ENCODE results near the gene GIGYF1. TPM values are rescaled to one million over a fixed set of nuclear protein-coding genes. Genes with fewer than 3 reads are reported as not detected.
A peak's percentile ranks its signal among the peaks of the same experiment; 100 is the strongest.
"Not testable (repeated sequence)": the region's sequence is repeated elsewhere in the genome, so short reads cannot be mapped to it uniquely, and the experiment has no call there.

GIGYF1 gene
- total RNA-seq, 2 experiments from 2014 or later, result 43.4 to 47.4 TPM

DNA sequence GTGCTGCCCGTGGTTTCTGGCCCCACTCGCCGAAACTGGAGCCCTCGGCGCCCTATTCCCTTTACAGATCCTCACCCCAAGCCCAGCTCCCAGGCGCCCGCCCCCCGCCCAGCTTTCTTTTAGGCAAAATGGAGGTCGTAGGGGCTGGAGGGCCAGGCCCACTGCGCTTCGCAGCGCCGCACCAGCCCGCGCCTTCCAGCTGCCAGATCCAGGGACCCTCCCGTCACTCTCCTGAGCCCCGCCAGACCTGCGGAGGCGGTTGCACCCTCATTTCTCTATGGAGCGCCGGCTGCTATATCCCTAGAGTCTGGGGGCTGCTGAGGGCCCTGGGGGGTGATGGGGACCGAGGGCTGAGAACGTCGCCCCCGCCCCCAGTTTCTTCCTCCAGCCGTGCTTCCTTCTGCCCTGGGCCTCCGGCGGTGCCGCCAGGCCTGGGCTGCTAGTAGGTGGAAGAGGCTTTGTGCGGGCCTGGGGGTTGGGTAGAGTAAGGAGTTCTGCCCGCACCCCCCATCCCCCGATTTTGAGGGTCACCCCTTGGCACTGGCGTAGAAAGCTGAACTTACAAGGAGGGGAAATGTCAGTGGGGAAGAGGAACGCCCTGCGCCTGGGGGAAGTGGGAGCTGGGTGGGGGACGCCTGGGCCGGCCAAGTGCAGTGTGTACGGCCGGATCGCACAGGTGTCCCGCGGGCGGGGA, 19.5 kb downstream of the GIGYF1 start:
- DNase-seq, result no peak
- Mint-ChIP-seq H3K4me1 (peaks cover 25% of the 10 kb centered on the region), H3K9me3 (no peaks in the 10 kb centered on the region), H3K27me3 (peaks cover 10% of the 10 kb centered on the region), H3K4me3 (peak overlapping the region; percentile 98), H3K27ac (peak overlapping the region; percentile 93), H3K36me3 (ENCODE audit: low read depth) (peaks cover 35% of the 10 kb centered on the region)
- ChIA-PET POLR2A (interaction anchor here (0.6 to 4.5 kb wide), 14 partner anchors 16 to 136 kb away, joined by 3 to 38 read pairs (median 4); partner anchors contain the start of genes AGFG2, FBXO24, LRCH4 and MOSPD3), CTCF (interaction anchor here (1.4 to 3.9 kb wide), 4 partner anchors 18 to 62 kb away, joined by 3 to 23 read pairs (median 6); partner anchors contain the start of gene MOSPD3)

DNA sequence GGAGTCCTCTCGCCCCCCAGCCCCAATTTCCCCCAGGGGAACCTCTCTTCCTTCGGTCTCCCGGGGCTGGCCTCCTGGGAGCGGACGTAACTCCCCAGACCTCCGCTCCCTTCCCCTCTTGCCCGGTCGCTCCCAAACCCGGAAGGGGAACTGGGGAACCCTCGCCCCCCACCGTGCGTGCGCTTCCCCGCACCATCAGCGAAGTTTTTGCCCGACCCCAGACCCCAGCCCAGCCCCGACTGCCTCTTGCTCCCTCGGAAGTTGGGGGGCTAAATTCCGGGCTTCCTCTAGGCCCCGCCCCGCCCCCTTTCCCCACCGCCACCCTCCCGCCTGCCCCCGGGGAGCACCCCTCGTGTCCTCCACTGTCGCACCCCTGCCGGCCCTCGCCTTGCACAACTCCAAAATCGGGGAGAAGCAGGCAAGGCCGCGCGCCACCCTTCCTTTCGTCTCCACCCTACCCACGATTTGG, 20.1 kb downstream of the GIGYF1 start:
- Mint-ChIP-seq H3K36me3 (ENCODE audit: low read depth) (peaks cover 30% of the 10 kb centered on the region), H3K27me3 (peaks cover 10% of the 10 kb centered on the region), H3K4me1 (peaks cover 21% of the 10 kb centered on the region), H3K4me3 (peak overlapping the region; percentile 98), H3K9me3 (no peaks in the 10 kb centered on the region), H3K27ac (peak overlapping the region; percentile 93)
- peak; percentile 44 for DNase-seq
- CTCF ChIA-PET, result interaction anchor here (1.4 to 2.2 kb wide), 2 partner anchors 41 to 62 kb away, joined by 3 to 7 read pairs; partner anchors contain the start of gene MOSPD3
- POLR2A ChIA-PET, result interaction anchor here (0.9 to 4.5 kb wide), 7 partner anchors 32 to 105 kb away, joined by 3 to 38 read pairs (median 6); partner anchors contain the start of genes FBXO24, LRCH4, MOSPD3 and POP7

DNA sequence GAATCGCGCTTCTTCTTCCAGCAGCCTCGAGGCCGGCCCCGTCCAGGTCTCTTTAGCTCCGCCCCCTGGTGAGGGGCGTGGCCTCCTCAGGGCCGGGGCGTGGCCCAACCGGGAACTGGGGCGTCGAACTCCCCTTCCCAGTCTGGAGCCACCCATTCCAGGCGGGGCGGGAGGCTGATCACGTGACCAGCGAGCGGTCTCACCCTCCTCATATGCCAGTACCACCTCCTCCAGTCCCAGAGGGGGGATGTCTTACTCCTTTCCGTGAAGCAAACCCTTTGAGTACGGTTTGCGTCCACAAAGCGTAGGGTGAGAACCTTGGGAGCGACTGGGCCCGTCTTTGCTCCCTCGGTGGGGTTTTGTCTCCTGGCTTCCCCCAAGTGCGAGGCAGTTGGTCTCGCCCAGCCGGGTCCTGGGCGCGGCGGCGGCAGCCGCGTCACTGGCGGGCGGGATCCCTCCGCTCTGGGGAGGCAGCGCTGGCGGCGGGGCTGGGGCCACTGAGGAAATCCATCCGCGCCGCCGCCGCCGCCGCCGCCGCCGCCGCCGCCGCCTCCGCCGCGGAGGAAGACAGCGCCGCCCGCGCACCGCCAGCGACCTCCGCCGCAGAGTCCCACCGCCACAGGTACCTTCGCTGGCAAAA, 20.6 kb downstream of the GIGYF1 start, which contains the start of gene GNB2:
TSS of gene GNB2 (plus strand) at position 439 of the 640 bp plus-strand sequence. CDS start 2,526 bp downstream, outside the sequence.
- Mint-ChIP-seq H3K9me3 (no peaks in the 10 kb centered on the region), H3K4me3 (peak within 1 kb of the TSS; percentile 98), H3K36me3 (ENCODE audit: low read depth) (peaks cover 29% of the 10 kb centered on the region), H3K27ac (peak within 1 kb of the TSS; percentile 93), H3K4me1 (peaks cover 21% of the 10 kb centered on the region), H3K27me3 (peaks cover 10% of the 10 kb centered on the region)
- ChIA-PET CTCF (interaction anchor here (0.9 to 1.7 kb wide), 6 partner anchors 32 to 87 kb away, joined by 3 to 13 read pairs (median 6); partner anchors contain the start of genes FBXO24 and POP7), POLR2A (interaction anchor here (0.5 to 4.5 kb wide), 10 partner anchors 10 to 90 kb away, joined by 3 to 38 read pairs (median 5); partner anchors contain the start of genes FBXO24, LRCH4, MOSPD3 and POP7)
- peak; percentile 99 for DNase-seq

DNA sequence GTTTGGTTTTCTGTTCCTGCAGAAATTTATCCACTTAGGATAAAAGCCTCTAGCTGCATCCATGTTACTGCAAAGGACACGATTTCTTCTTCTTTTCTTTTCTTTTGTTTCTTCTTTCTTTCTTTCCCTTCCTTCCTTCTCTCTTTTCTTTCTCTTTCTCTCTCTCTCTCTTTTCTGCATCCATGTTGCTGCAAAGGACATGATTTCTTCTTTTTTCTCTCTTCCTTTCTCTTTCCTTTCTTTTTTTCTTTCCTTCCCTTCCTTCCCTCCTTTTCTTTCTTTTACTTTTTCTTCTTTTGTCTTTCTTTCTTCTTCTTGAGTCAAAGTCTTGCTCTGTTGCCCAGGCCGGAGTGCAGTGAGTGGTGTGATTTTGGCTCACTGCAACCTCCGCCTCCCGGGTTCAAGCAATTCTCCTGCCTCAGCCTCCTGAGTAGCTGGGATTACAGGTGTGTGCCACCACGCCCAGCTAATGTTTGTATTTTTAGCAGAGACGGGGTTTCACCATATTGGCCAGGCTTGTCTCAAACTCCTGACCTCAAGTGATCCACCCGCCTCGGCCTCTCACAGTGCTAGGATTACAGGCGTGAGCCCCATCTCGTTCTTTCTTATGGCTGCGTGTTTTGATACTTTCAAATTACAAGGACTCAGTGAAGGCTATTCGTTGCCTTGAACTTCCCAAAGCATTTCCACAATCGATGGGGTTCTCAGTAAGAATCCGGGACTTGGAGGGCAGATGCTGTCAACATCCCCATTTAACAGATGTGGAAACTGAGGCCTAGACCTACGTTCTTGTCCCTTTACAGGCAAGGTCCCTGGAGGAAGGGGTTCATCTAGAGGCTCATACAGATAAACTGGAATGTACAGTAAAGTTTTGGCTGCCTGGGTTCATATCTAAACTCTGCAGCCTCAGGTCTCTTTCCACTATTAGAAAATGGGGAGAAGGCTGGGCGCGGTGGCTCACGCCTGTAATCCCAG, 22.4 kb downstream of the GIGYF1 start:
- H3K27ac Mint-ChIP-seq, result no peak overlapping the region
- peaks cover 11% of the 10 kb centered on the region for H3K4me1 Mint-ChIP-seq
- no peak for DNase-seq
- ChIA-PET POLR2A (interaction anchor here (0.7 to 4.5 kb wide), 2 partner anchors 59 to 68 kb away, joined by 3 to 38 read pairs; partner anchors contain the start of gene MOSPD3), CTCF (interaction anchor here (1.5 to 3.3 kb wide), 3 partner anchors 34 to 37 kb away, joined by 8 to 13 read pairs (median 9); partner anchors contain the start of gene POP7)
- H3K36me3 Mint-ChIP-seq (ENCODE audit: low read depth), result peaks cover 17% of the 10 kb centered on the region
- peaks cover 18% of the 10 kb centered on the region for H3K27me3 Mint-ChIP-seq
- H3K9me3 Mint-ChIP-seq, result no peaks in the 10 kb centered on the region
- H3K4me3 Mint-ChIP-seq, result no peak overlapping the region

GRCh38 chr7:100670074-100670473, 24.0 kb downstream of the GIGYF1 start:
- Mint-ChIP-seq H3K27me3 (peaks cover 18% of the 10 kb centered on the region), H3K4me1 (peaks cover 7% of the 10 kb centered on the region), H3K4me3 (no peak overlapping the region), H3K36me3 (ENCODE audit: low read depth) (peaks cover 10% of the 10 kb centered on the region), H3K27ac (no peak overlapping the region), H3K9me3 (no peaks in the 10 kb centered on the region)
- no peak for DNase-seq
- ChIA-PET CTCF (interaction anchor here (3.3 kb wide), 1 partner anchor 35 kb away, joined by 8 read pairs; the partner anchor contains the start of gene POP7), POLR2A (no interaction called here)

GRCh38 chr7:100669106-100669505, 24.9 kb downstream of the GIGYF1 start:
- H3K4me1 Mint-ChIP-seq; H3K4me3 Mint-ChIP-seq; H3K36me3 Mint-ChIP-seq (ENCODE audit: low read depth); H3K27ac Mint-ChIP-seq; DNase-seq; POLR2A ChIA-PET; H3K9me3 Mint-ChIP-seq: not testable (repeated sequence)
- peaks cover 18% of the 10 kb centered on the region for H3K27me3 Mint-ChIP-seq
- CTCF ChIA-PET, result interaction anchor here (0.9 to 3.3 kb wide), 2 partner anchors 35 to 36 kb away, joined by 3 to 8 read pairs; partner anchors contain the start of gene POP7

GRCh38 chr7:100668069-100668449, 26.0 kb downstream of the GIGYF1 start:
- Mint-ChIP-seq H3K27ac (no peak overlapping the region), H3K36me3 (ENCODE audit: low read depth) (no peaks in the 10 kb centered on the region), H3K27me3 (peaks cover 19% of the 10 kb centered on the region), H3K9me3 (no peaks in the 10 kb centered on the region), H3K4me3 (no peak overlapping the region), H3K4me1 (peaks cover 6% of the 10 kb centered on the region)
- ChIA-PET CTCF (interaction anchor here (1.0 to 1.5 kb wide), 2 partner anchors 34 to 126 kb away, joined by 4 read pairs; no protein-coding TSS in a partner anchor), POLR2A (interaction anchor here (1.4 kb wide), 1 partner anchor 24 kb away, joined by 4 read pairs; no protein-coding TSS in a partner anchor)
- no peak for DNase-seq

DNA sequence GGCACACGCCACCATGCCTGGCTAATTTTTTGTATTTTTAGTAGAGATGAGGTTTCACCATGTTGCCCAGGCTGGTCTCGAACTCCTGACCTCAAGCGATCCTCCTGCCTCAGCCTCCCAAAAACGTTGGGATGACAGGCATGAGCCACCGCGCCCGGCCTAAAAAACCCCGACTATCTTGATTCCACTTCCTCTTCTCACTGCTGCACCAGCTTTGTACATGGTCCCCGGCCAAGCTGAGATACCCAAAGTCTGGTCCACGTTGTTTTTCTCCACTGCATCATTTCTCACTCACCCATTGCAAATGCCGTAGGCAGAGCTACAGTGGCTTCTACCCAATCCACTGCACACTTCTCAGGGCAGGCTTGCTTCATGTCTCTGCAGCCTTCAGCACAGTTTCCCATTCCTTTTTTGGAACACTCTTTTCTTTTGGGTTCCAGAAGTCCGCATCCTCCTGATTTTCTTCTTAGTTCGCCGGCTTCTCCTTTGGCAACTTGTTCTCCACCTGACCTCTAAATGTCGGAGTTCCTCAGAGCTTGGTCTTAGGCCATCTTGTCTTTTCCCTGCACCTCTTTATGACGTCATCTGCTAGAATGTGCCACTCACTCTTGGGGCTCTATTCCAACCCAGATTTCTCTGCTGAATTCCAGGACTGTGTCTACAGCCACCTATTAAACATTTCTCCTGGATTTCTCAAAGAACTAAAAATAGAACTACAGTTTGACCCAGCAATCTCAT, 26.6 kb downstream of the GIGYF1 start:
- H3K4me3 Mint-ChIP-seq, result no peak overlapping the region
- peaks cover under 1% of the 10 kb centered on the region for H3K4me1 Mint-ChIP-seq
- H3K27me3 Mint-ChIP-seq, result peaks cover 20% of the 10 kb centered on the region
- CTCF ChIA-PET, result interaction anchor here (1.0 to 1.5 kb wide), 2 partner anchors 33 to 126 kb away, joined by 4 read pairs; no protein-coding TSS in a partner anchor
- POLR2A ChIA-PET, result interaction anchor here (1.4 kb wide), 1 partner anchor 24 kb away, joined by 4 read pairs; no protein-coding TSS in a partner anchor
- H3K36me3 Mint-ChIP-seq (ENCODE audit: low read depth), result no peaks in the 10 kb centered on the region
- H3K27ac Mint-ChIP-seq, result no peak overlapping the region
- no peak for DNase-seq
- no peaks in the 10 kb centered on the region for H3K9me3 Mint-ChIP-seq

DNA sequence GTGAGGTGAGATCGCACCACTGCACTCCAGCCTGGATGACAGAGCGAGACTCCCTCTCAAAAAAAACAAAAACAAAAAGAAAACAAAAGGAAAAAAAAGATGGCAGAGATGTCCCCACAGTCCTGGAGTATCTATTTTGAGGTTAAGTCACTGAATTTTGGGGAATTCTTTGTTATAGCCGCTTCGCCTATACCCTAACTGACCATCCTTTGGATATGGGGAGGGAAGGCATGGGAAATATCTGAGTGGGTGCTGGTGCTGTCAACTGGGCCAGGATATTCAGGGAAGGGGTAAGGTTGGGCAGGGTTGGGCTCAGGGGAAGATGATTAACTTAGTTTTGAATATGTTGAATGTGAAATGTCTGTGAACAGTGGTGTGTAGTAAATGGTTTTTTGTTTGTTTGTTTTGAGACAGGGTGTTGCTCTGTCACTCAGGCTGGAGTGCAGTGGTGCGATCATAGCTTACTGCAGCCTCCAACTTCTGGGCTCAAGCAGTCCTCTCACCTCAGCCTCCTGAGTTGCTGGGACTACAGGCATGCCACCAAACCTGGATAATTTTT, 28.8 kb downstream of the GIGYF1 start:
- H3K9me3 Mint-ChIP-seq, result no peaks in the 10 kb centered on the region
- no peak overlapping the region for H3K27ac Mint-ChIP-seq
- H3K4me3 Mint-ChIP-seq, result no peak overlapping the region
- peaks cover 17% of the 10 kb centered on the region for H3K27me3 Mint-ChIP-seq
- DNase-seq, result no peak
- POLR2A ChIA-PET, result interaction anchor here (1.4 kb wide), 1 partner anchor 53 kb away, joined by 3 read pairs; the partner anchor contains the start of gene MOSPD3
- H3K4me1 Mint-ChIP-seq, result no peaks in the 10 kb centered on the region
- no peaks in the 10 kb centered on the region for H3K36me3 Mint-ChIP-seq (ENCODE audit: low read depth)
- CTCF ChIA-PET, result interaction anchor here (0.6 kb wide), 1 partner anchor 288 kb away, joined by 3 read pairs; no protein-coding TSS in a partner anchor

- POLR2A ChIA-PET, result interaction anchor here (1.0 kb wide), 1 partner anchor 11 kb away, joined by 3 read pairs; no protein-coding TSS in a partner anchor
- H3K4me3 Mint-ChIP-seq; H3K27ac Mint-ChIP-seq; DNase-seq; H3K36me3 Mint-ChIP-seq (ENCODE audit: low read depth); H3K9me3 Mint-ChIP-seq; H3K4me1 Mint-ChIP-seq: not testable (repeated sequence)
- H3K27me3 Mint-ChIP-seq, result peaks cover 20% of the 10 kb centered on the region
- CTCF ChIA-PET, result interaction anchor here (1.2 kb wide), 1 partner anchor 102 kb away, joined by 3 read pairs; no protein-coding TSS in a partner anchor
These were observed 31.8 kb downstream of the GIGYF1 start for GRCh38 chr7:100662194-100662776.
